Limb (tissue), 2 donors: ENCODE measurements around the gene NPAS3.
A peak's percentile ranks its signal among the peaks of the same experiment; 100 is the strongest.

Experiments used
- DNase-seq, 2 donors: peaks; one replicate each; pipeline ENCODE4 v3.0.0-alpha.2; 2016; ENCODE audit errors: extremely low spot score in 2 of 2

Gene NPAS3

DNA sequence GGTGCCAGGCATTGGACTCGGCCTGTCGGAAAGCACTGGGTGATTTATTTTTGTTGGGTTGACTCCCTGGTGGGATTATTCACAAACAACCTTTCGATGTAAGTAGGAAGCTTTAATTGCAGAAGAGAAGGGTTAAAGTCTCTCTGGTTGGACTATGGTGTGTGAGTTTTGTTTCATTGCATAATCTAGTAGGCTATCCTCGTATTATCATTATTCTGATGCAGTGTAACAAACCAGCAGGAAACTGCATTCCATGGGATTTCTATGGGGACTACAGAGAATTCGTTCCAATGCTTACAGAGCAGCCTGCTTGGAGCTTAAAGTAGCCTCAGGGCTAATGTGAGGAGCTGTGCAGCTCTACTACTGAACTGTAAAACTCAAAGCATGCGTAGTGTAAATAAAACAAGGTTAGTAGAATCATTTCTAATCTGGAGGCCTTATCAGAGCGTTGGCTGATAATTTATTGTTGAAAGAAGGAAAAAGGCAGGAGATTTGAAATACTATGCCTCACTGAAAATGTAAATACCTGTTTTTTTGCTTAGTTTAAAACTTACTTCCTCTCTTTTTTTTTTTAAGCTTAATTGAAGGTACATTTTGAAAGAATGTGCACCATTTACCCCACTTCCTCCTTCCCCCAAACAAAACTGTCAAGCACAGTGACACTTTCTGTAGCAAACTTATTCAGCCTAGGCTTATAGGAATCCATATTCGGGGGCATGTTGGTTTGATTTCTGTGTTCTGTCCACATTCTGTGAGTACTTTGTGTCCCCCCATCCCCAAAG, 226.7 kb downstream of the NPAS3 start:
- no peak for DNase-seq

DNA sequence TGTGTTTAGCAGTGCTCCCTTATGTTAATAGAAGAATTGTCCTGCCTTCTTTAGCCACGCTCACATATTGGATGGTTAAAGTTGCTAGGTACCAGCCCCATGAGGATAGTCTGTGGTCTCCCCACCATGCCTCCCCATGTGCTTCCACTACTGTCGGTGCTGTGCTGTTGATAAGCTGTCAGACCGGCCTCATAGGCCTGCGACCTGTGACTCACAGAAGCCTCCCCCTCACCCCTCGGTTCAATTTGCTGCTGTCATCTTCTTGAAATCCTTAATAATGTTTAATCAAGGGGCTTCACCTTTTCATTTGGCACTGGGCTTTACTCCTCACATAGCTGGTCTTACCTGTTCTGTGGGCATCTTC, 227.2 kb downstream of the NPAS3 start:
- DNase-seq = no peak

DNA sequence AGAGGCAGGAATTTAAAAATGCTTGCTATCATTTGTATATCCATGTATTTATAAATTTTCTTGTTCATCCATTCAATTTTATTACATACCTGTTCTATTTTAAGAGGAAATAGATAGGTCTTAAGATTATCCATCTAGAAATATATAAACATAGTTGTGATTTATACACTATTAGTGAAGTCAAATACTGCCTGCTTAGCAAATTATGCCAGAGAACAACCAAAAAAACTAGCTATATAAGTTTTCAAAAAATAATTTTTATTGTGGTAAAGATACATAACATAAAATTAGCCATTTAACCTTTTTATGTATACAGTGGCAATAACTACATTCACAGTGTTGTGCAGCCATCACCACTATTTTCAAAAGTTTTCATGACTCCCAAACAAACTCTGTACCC, 237.3 kb downstream of the NPAS3 start:
- no peak for DNase-seq

DNA sequence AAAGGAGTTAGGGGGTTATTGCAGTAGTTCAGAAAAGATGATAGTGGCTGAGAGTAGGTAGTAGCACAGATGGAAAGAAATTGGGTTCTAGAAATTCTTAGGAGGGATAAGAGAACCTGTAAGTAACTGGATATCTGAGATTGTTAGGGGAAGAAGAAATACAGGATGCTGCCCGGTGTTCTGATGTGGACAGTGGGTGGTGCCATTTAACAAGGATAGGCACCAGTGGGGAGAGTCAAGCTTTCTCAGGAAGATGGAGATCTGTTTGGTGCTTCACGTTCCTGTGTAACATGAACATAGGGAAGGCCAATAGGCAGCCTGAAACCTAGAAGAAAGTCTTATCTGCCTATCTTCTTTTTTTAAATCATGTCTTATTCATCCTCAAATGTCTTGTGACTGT, 245.9 kb downstream of the NPAS3 start:
- DNase-seq = no peak

DNA sequence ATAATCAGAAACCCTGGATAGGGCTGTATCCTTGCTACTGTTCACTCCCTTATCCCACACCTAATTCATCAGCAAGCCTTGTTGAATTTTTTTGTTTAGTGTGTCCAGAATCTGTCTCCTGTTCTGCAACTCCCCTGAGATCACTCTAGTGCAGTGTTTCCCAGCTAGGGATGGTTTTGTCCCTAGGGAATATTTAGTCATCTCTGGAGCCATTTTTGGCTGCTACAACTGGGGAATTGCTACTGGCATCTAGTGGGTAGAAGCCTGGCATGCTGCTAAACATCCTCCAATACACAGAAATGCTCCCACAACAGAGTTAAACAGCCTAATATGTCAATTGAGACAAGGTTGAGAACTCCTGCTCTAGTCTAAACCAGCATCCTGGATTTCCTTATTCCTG, 248.0 kb downstream of the NPAS3 start:
- no peak for DNase-seq

DNA sequence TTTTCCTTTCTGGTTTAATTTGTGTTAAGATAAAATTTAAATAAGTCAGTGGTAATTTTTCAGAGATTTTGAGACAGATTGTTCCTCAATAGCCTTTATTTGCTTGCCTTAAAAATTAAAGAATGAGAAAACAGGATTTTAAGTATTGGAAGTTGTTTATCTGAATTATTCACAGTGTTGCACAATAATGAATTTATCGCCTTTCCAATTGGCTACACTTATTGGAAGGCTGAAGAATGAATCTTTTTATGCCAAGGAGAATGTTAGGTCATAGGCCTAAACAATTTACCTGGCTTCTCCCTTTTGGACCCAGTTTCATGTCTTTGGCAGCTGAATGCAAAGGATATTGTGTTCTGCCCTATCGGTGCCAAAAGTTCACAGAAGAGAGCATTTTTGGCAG, 250.2 kb downstream of the NPAS3 start:
- no peak for DNase-seq

DNA sequence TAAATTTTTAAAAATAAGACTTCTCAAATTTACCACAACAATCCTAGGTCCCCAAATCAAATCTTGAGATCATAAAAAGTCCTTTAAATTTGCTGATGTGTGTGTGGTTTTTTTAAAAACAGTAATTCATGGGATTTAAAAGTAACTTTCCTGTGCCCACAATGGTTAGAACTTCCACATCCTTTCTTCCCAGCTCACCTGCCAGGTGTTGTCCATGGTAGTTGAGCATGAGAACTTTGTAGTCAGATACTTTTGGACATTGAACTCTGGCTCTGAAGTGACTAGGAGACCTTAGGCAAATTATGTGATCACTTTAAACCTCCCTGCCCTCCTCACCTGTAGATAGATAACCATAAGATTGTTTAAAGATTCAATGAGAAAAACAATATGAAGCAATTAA, 253.2 kb downstream of the NPAS3 start:
- no peak for DNase-seq

DNA sequence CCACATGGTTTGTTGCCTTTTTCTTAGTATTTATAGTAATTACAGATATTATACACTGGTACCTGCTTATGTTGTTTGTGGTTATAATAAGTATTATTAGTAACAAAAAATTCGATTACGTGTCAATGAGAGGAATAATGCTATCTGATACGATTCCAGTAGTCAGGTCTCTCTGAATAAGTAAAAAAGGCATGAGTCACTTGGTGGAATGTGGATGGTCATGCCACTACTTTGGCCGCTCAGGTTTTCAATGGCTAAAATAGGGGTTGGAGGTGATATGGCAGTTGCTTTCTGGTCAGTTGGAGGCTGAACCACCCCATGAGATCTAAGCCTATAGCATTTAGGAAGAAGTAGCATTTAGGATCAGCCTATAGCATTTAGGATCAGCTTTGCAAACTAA, 255.9 kb downstream of the NPAS3 start:
- DNase-seq = no peak

DNA sequence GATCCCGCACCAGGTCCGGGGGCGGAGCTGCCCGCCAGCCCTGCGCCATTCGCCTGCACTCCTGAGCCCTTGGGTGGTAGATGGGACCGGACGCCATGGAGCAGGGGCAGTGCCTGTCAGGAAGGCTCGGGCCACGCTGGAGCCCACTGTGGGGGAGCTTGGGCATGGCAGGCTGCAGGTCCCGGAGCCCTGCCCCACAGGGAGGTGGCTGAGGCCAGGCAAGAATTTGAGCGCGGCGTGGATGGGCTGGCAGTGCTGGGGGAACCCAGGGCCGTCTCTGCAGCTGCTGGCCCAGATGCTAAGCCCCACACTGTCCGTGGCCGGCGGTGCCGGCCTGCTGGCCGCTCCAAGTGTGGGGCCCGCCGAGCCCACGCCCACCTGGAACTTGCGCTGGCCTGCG, 260.0 kb downstream of the NPAS3 start:
- DNase-seq = no peak

DNA sequence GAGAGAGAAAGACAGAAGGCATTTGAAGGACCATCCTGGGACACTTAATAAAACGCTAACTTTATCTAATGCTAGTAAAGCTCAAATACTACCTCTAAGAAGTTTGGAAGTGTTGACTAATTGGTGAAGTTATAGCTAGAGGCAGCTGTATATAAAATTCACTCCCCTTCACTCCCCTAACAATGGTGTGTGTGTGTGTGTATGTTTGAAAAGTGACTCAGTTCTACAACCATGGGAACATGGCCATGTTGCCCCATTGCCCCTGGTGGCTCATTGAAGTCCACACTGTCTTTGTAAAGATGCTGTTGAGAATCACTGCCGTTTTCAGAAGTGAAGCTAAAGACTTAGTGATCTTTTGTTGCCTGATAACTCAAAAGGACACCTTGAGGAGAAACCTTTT, 262.4 kb downstream of the NPAS3 start:
- no peak for DNase-seq

DNA sequence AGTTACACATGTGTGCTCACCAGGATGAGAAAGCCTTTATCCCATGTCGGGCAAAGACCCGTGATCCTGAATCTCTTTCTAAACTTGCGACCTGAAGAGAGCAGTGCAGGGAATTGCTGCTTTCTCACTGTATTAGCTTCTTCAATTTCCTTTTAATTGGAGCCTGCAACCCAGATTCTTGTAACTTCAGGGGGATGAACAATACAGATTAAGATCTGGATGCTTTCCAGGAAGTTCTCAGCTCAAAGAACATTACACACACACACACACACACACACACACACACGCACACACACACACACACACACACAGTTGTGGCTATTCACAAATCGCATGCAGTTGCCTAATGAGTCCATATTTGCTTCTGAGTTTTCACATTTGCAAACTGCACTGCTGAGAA, 268.3 kb downstream of the NPAS3 start:
- DNase-seq = no peak

DNA sequence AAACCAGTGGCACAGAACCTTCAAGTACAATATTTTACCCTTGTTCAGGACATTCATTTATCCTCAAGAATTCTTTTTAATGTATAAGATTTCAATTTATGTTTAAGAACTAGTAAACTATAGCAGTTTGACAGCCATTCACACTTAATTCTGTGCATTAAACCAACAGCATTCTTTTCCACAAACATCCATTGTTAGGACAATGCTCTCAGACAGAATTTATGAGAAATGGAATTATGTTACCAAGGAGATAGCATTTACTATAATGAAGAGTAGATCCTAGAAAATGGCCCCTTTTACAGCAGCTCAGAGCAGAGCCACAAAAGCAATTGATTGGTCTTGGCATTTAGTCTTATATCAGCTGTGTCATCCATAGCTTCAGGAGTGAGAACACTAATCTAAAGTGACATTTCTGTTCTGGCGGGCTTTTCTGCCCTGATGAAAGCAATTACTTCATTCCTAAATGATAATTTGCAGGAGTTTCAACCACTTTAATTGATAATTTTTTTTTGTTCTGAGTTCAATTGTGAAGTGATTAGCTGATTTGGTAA, 268.9 kb downstream of the NPAS3 start:
- DNase-seq = no peak

DNA sequence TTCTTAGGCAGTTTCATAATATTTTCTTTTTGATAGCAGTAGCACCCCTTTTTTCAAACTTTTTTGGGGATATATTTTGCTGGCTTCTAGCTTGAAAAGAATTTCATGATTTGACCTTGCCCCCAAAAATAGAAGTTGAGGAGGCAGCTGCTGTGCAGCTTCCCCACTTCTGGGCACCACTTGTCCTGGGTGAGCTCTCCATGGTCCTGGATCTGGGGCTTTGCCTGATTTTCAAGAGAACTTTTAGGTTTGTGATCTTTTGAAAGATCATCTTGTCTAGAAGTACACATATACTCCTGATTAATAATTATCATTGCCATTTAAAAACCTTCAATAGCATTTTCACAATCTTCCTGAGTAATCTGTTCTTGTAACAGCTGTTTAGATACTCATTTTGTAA, 271.6 kb downstream of the NPAS3 start:
- DNase-seq = peak; percentile 54 to 65

DNA sequence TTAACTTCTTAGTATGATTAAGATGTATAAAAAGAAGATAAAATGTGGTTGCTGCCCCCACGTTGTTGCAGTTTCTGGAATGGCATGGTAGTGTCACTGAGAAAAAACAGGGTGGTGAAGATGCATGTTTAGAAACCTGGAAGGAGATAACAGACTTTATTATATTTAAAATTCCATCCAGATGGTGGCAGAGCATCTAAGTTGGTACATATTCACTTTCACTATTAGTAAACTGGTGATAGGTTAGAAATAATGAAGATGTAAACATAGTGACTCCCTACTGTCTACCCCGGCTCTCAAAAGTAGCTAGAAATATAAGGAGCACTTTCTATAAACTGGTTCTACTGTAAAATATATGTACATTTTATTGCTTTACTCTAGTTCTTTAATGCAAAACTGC, 279.3 kb downstream of the NPAS3 start:
- no peak for DNase-seq

DNA sequence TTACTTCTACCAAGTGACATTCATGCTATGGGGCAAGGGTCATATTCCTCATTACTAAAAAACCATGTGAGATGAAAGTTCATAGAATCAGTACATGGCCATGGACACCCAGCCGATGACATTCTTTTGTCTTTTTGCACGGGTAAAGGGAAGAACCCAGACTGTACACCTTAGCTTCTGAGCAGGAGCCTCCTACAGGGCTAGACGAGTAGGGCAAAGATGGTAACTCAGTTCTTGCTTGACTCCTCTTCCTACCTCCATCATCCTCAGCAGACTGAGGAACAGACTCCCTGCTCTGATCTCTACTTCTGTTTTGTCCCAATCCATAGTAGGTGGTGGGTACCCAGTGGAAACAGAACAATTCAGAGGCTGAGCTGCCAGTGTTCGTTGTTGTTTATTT, 281.3 kb downstream of the NPAS3 start:
- no peak for DNase-seq

DNA sequence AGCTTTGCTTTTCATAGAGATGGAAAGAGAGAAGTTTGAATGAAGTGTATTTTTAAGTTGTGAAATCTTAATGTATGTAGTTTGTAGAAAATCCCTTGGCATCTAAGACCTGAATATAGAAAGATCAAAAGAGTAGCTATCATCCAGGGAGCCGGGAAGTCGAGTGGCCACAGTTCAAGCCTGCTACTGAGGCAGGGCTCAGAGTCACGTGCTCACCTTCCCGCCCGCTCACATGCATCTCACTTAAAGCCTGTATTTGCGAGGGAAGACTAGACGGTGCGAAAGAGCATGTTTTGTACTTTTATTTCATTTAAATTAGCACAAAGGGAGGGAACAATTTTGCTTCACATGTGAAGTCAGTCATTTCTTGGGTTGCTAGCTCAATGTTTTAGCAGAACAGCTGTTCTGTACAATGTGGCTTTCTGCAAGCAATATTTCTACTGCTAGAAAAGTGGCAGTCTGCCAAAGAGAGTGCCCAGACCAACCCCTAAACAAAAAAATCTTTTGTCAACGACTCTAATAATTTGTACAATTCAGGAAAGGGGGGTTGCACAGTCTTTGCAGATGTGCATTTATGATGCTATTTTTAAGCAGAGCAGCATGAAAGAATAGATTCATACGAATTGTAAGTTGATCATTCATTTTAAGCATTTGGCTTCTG, 290.7 kb downstream of the NPAS3 start:
- peak; percentile 40 to 86 for DNase-seq

DNA sequence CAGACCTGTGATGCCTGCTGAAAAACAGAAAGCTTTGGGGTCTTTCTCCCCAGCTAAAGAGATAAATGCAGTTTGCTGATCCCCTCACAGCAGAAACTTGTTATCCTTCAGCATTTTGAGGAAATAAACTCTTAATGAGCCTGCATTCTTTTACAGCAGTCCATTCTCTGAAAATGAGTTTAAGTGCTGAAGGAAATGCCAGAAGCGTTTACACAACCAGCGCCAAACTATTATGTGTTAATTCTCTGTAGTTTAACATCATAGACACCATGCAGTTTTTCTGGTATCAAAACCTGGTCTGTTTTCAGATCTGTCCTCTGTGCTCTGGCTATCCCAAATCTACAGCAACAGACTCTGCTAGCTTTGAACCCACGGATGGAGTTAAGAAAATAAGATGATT, 291.3 kb downstream of the NPAS3 start:
- DNase-seq = no peak

DNA sequence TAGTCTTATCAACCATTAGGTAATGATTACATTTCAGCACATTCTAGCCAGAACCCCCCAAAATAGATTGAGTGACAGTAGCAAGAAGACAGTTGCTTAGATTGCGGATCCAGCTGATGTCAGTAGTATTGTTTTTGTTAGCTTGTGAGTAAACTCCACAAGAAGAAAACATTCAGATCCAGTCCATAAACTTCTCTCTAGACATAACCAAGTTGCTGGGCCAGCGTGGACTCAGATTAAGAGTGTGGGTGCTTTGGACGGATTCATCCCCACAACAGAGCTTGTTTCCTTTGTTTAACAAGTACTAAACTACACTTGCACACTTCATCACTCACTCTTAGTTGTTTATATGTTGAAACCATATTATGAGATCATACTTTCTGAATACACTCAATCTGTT, 293.4 kb downstream of the NPAS3 start:
- DNase-seq = no peak

DNA sequence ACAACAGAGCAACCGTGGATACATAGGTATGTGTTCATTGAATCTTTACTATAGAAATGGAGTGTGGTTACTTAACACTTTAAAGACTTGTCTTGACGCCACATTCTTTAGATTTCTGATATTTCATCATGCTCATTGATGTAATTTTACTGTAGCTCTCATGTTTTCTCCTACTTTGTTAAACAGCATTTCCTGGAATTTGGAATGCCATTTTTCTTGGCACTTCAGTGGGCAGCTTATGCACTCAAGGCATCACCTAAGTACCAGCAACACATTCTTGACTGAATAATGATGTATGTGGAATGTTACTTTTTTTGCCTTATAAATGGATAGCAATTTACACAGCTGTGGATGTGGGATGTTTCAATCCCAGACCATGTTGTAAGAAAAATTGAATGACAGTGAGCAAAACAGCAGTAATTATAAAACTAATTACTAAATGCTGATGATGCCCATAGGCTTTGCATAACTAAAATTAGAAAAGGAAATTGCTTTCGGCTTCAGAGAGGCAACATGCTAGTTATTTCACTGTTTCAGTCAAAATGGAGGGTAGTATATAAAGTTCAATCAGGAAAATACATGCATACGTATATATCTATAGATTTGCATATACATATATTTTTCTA, 298.5 kb downstream of the NPAS3 start:
- DNase-seq = no peak

DNA sequence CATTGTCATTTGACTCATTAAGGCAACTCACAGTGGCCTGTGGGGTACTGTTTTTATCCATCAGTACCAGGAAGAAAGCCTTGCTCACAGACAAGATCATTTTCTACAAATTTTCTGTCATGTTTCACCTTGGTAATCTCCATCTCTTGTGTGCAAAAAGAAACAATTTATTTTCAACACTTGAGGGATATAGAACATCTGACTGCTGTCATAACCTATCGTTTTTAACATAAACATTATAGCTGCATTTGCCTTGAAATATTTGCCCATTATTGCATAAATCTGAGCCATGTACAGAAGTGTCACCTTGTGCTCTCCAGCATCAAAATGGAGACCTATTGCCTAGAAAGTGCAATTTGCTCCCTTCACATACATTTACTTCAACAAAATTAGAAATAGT, 300.8 kb downstream of the NPAS3 start:
- no peak for DNase-seq

DNA sequence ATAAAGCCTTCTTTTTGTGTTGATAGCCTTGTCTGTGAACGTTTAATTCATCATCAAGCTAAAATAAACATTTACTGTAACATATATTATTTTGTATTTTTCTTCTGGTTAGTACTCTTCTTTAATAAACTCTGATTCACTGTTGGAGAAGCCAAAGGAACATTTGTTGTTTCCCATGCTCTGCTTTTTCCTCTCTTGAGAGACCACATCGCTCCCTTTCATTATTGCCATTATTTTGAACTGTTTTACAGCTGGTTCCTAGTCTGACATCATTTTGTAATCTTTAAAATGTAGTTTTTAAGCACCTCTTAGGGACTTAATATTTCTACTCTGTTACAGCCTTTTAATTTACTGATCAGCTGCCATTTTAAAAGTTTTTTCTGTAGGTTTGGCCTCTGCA, 301.8 kb downstream of the NPAS3 start:
- peak in 1 of 2 donors; percentile 55 for DNase-seq

DNA sequence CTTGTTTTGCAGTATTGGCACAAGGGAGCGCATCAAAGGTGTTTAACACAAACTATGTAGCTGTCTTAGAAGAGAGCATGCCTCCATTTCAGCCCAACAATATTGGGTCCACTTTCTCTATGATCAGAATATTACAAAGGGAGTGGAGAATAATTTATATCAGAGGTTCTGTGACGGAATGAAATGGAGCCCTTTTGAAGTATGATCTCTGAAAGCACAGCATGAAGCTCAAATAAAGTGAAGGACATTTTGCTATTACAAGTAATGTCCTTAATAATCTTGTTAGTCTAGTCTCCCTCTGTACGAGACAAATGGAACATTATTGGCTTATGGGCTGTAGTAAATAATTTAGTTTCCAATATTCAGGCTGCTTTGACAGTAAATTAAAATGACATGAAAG, 302.7 kb downstream of the NPAS3 start:
- no peak for DNase-seq
